PC-9 (cell line): ENCODE data around the gene BUD31. TPM values are rescaled to one million over a fixed set of nuclear protein-coding genes. Genes with fewer than 3 reads are reported as not detected.

Source experiments
- BruUV-seq: library from RNA; stranded (reverse); fragments of 400-500 nt; replicated peaks from 2 replicates; lab custom pipeline; 2021; lab: Mats Ljungman, UMichigan
- CTCF ChIA-PET: fragments of 300-600 bp; sonication (Branson Sonifier 250); formaldehyde crosslinking; loops from one replicate; lab custom pipeline; 2022; ENCODE audit warnings: antibody characterized with exemption; lab: Charles Lee
- POLR2A ChIA-PET: fragments of 300-600 bp; sonication (Branson Sonifier 250); formaldehyde crosslinking; loops from one replicate; lab custom pipeline; 2022; ENCODE audit warnings: antibody characterized with exemption; ENCODE audit not compliant: unreplicated experiment; lab: Charles Lee
- DNase-seq, 2 experiments: peaks; one replicate each; pipeline versions ENCODE4 v3.0.0 to v3.0.0-alpha.2; 2015 to 2022; ENCODE audit warnings: mixed read lengths in 1 of 2
- H2AFZ ChIP-seq: fragments of 200-600 bp; sonication (generic); 2 replicates; pipeline ENCODE4 v1.8.1; 2017; ENCODE audit warnings: antibody characterized with exemption
- H3F3A ChIP-seq: fragments of 200-600 bp; sonication (generic); 2 replicates; pipeline ENCODE4 v1.8.1; 2017; ENCODE audit warnings: antibody characterized with exemption, mild to moderate bottlenecking, low read depth; ENCODE audit not compliant: insufficient read depth
- H3K27ac ChIP-seq: fragments of 200-600 bp; sonication (generic); 2 replicates; pipeline ENCODE4 v1.6.1; 2016; ENCODE audit warnings: mixed run types
- H3K27me3 ChIP-seq: fragments of 200-600 bp; sonication (generic); 2 replicates; pipeline ENCODE4 v1.6.1; 2016; ENCODE audit warnings: low read depth, mixed run types; ENCODE audit not compliant: insufficient read depth
- H3K36me3 ChIP-seq: fragments of 200-600 bp; sonication (generic); 2 replicates; pipeline ENCODE4 v1.6.1; 2016; ENCODE audit warnings: low read depth, mixed run types
- H3K4me1 ChIP-seq: fragments of 200-600 bp; sonication (generic); replicated peaks from 2 replicates; pipeline ENCODE4 v1.6.1; 2016; ENCODE audit warnings: mixed run types; ENCODE audit not compliant: insufficient read depth
- H3K4me2 ChIP-seq: fragments of 200-600 bp; sonication (generic); 2 replicates; pipeline ENCODE4 v1.6.1; 2017; ENCODE audit warnings: mixed run types
- H3K4me3 ChIP-seq: fragments of 200-600 bp; sonication (generic); 2 replicates; pipeline ENCODE4 v1.6.1; 2016; ENCODE audit warnings: mixed run types
- H3K79me2 ChIP-seq: fragments of 200-600 bp; sonication (generic); 2 replicates; pipeline ENCODE4 v1.6.1; 2017; ENCODE audit warnings: low read depth, mixed run types
- H3K9me2 ChIP-seq: fragments of 200-600 bp; sonication (generic); 2 replicates; pipeline ENCODE4 v1.8.1; 2017; ENCODE audit warnings: mild to moderate bottlenecking; ENCODE audit not compliant: insufficient read depth
- H3K9me3 ChIP-seq: fragments of 200-600 bp; sonication (generic); 2 replicates; pipeline ENCODE4 v1.8.1; 2016; ENCODE audit warnings: low read depth; ENCODE audit not compliant: insufficient read depth
- H4K20me1 ChIP-seq: fragments of 200-600 bp; sonication (generic); 2 replicates; pipeline ENCODE4 v1.8.1; 2017; ENCODE audit not compliant: insufficient read depth
- EZH2 ChIP-seq: fragments of 200-600 bp; sonication (generic); IDR thresholded peaks from 2 replicates; pipeline ENCODE4 v1.8.0; 2017; ENCODE audit warnings: antibody characterized with exemption, low read depth
- intact Hi-C: fragments of 100-400 bp; cut with micrococcal nuclease; formaldehyde crosslinking; loops from one replicate; pipeline ENCODE4 v1.10.0; 2022; ENCODE audit not compliant: unreplicated experiment
- total RNA-seq: library from RNA; stranded (reverse); gene quantifications from 2 replicates; pipeline ENCODE4 v1.2.3, GENCODE V29; 2021
- TF ChIP-seq, protein P1 (sequence below): fragments of 200-600 bp; sonication (generic); conservative IDR thresholded peaks from 2 replicates; pipeline ENCODE4 v1.6.1; 2017; ENCODE audit warnings: mixed run types, antibody characterized with exemption, mild to moderate bottlenecking, moderate library complexity

BUD31 gene
- total RNA-seq, 1 experiment from 2014 or later = 167 TPM

- no peak overlapping the region for H3K4me2 ChIP-seq
- POLR2A ChIA-PET = no interaction called here
- no peak overlapping the region for H3K4me3 ChIP-seq
- H3K27ac ChIP-seq = no peak overlapping the region
- CTCF ChIA-PET = no interaction called here
- H3K27me3 ChIP-seq = no peaks in the 10 kb centered on the region
- H3K79me2 ChIP-seq = peaks cover 26% of the 10 kb centered on the region
- H2AFZ ChIP-seq = no peak overlapping the region
- H3K4me1 ChIP-seq = no peaks in the 10 kb centered on the region
- no peaks in the 10 kb centered on the region for H3K9me3 ChIP-seq
- peaks cover 20% of the 10 kb centered on the region for H3K36me3 ChIP-seq
- intact Hi-C loops = no loop called here
- H3F3A ChIP-seq = peaks cover 22% of the 10 kb centered on the region; the same call in 1 of the 2 replicates
- no peak for DNase-seq
- TF ChIP-seq, protein P1, sequence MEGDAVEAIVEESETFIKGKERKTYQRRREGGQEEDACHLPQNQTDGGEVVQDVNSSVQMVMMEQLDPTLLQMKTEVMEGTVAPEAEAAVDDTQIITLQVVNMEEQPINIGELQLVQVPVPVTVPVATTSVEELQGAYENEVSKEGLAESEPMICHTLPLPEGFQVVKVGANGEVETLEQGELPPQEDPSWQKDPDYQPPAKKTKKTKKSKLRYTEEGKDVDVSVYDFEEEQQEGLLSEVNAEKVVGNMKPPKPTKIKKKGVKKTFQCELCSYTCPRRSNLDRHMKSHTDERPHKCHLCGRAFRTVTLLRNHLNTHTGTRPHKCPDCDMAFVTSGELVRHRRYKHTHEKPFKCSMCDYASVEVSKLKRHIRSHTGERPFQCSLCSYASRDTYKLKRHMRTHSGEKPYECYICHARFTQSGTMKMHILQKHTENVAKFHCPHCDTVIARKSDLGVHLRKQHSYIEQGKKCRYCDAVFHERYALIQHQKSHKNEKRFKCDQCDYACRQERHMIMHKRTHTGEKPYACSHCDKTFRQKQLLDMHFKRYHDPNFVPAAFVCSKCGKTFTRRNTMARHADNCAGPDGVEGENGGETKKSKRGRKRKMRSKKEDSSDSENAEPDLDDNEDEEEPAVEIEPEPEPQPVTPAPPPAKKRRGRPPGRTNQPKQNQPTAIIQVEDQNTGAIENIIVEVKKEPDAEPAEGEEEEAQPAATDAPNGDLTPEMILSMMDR = no peak
- TF ChIP-seq EZH2 = no peak
- H3K9me2 ChIP-seq = no peaks in the 10 kb centered on the region
- BruUV-seq = no TSS peak
- peaks cover 38% of the 10 kb centered on the region for H4K20me1 ChIP-seq
These were observed 47.5 kb downstream of the BUD31 start for GRCh38 chr7:99456288-99456687.

GRCh38 chr7:99457050-99457649, 48.4 kb downstream of the BUD31 start:
- Histone ChIP-seq H3K4me3 (no peak overlapping the region), H3K36me3 (peaks cover 20% of the 10 kb centered on the region), H3K9me3 (no peaks in the 10 kb centered on the region), H3K4me1 (no peaks in the 10 kb centered on the region), H2AFZ (no peak overlapping the region), H4K20me1 (peaks cover 43% of the 10 kb centered on the region), H3K4me2 (no peak overlapping the region), H3F3A (peaks cover 22% of the 10 kb centered on the region; the same call in 1 of the 2 replicates), H3K9me2 (no peaks in the 10 kb centered on the region), H3K27ac (no peak overlapping the region), H3K79me2 (peaks cover 34% of the 10 kb centered on the region), H3K27me3 (no peaks in the 10 kb centered on the region)
- DNase-seq = no peak
- intact Hi-C loops = no loop called here
- TF ChIP-seq EZH2 = no peak
- TF ChIP-seq, protein P1 = no peak
- BruUV-seq = no TSS peak
- ChIA-PET CTCF (no interaction called here), POLR2A (no interaction called here)

DNA sequence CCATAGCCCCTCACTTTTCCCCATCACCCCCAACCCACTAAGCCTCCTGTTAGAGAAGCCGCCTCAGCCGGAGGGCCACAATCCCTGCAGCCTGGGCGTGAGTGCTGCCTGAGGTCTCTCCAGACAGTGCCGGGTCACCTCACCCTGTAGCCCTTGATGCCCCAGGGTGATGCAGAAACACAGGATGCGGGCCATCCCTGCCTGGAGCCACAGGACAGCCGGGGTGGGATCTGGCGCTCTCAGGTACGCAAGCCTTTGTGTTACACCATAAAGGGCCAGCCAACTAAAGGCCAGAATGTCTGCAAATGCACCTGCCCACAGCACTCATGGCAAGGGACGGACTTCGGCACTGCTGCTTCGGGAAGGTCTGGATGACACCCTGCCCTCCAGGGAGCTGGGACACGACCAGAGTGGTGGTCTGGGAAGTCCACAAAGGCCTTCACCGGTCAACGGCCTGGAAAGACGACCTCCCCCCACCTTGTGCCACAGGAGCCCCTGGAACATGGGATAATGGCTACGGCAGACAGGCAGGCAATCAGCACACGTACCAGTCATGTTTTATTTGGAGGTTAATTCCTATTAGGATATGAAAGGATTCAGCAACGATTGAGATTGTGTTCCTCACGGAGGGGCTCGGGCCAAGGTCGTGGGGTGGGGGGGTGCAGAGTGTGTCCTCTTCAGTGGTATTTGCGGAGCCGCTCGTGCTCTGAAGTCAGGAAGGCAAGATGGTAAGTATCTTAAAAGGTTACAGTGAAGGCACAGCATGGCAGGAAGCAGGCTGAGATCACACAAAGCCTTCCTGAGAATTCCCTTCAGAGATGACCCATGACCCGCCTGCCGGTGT, 49.1 kb downstream of the BUD31 start:
- POLR2A ChIA-PET = no interaction called here
- intact Hi-C loops = no loop called here
- DNase-seq = no peak
- H3K4me2 ChIP-seq = no peak overlapping the region
- H3K9me2 ChIP-seq = no peaks in the 10 kb centered on the region
- H3K9me3 ChIP-seq = no peaks in the 10 kb centered on the region
- CTCF ChIA-PET = no interaction called here
- H3K36me3 ChIP-seq = peaks cover 22% of the 10 kb centered on the region
- peaks cover 24% of the 10 kb centered on the region; the same call in 1 of the 2 replicates for H3F3A ChIP-seq
- no peaks in the 10 kb centered on the region for H3K27me3 ChIP-seq
- no peak overlapping the region for H3K4me3 ChIP-seq
- no peak overlapping the region for H2AFZ ChIP-seq
- TF ChIP-seq, protein P1 = no peak
- TF ChIP-seq EZH2 = no peak
- no peak overlapping the region for H3K27ac ChIP-seq
- no TSS peak for BruUV-seq
- H3K79me2 ChIP-seq = peaks cover 42% of the 10 kb centered on the region
- H4K20me1 ChIP-seq = peaks cover 43% of the 10 kb centered on the region
- no peaks in the 10 kb centered on the region for H3K4me1 ChIP-seq
